GM12874 (cell line): Measurements from ENCODE around the gene FNBP1L.
A peak's percentile ranks its signal among the peaks of the same experiment; 100 is the strongest.

Experiments used
- TF ChIP-seq, protein P1 (sequence below): IDR thresholded peaks from 2 replicates; pipeline ENCODE4 v1.5.1; 2011; ENCODE audit warnings: low read depth, mild to moderate bottlenecking, control low read depth, low read length, moderate library complexity; ENCODE audit not compliant: insufficient read depth

Gene FNBP1L

GRCh38 chr1:93435443-93435842 is 12.5 kb upstream of the FNBP1L start:
- TF ChIP-seq, protein P1, sequence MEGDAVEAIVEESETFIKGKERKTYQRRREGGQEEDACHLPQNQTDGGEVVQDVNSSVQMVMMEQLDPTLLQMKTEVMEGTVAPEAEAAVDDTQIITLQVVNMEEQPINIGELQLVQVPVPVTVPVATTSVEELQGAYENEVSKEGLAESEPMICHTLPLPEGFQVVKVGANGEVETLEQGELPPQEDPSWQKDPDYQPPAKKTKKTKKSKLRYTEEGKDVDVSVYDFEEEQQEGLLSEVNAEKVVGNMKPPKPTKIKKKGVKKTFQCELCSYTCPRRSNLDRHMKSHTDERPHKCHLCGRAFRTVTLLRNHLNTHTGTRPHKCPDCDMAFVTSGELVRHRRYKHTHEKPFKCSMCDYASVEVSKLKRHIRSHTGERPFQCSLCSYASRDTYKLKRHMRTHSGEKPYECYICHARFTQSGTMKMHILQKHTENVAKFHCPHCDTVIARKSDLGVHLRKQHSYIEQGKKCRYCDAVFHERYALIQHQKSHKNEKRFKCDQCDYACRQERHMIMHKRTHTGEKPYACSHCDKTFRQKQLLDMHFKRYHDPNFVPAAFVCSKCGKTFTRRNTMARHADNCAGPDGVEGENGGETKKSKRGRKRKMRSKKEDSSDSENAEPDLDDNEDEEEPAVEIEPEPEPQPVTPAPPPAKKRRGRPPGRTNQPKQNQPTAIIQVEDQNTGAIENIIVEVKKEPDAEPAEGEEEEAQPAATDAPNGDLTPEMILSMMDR = no peak

DNA sequence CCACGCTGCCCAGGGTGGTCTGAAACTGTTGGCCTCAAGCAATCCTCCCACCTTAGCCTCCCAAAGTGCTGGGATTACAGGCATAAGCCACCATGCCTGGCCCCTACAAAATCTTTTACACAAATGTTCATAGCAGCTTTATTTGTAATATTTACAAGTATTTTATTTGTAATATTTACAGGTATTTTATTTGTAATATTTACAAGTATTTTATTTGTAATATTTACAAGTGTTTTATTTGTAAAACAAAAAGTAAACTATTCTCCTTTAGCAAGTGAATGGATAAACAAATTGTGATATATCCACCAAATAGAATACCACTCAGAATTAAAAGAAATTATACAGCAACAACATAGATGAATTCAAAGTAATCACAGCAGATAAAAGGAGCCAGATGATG is 11.4 kb upstream of the FNBP1L start:
- TF ChIP-seq, protein P1 = no peak

- TF ChIP-seq, protein P1 = 0 out of 2 replicates have a peak, but pooled peaks have one; percentile 17
Measured at GRCh38 chr1:93437976-93438605, 9.8 kb upstream of the FNBP1L start.

DNA sequence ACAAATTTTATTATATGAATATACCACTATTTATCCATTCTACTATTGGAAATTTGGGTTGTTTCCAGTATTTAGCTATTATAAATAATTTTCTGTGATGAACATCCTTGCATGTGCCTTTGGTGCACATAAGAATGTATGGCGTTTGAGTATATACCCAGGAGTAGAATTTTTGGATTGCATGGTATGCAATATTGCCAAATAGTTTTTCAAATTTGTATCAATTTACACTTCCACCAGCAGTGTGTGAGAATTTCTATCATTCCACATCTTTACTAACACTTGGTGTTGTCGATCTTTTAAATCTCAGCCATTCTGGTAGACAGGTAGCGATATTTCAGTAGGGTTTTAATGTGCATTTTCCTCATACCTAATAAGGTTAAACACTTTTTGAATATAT is 9.2 kb upstream of the FNBP1L start:
- TF ChIP-seq, protein P1 = no peak

- TF ChIP-seq, protein P1 = no peak
Measured at GRCh38 chr1:93440272-93440671, 7.6 kb upstream of the FNBP1L start.

DNA sequence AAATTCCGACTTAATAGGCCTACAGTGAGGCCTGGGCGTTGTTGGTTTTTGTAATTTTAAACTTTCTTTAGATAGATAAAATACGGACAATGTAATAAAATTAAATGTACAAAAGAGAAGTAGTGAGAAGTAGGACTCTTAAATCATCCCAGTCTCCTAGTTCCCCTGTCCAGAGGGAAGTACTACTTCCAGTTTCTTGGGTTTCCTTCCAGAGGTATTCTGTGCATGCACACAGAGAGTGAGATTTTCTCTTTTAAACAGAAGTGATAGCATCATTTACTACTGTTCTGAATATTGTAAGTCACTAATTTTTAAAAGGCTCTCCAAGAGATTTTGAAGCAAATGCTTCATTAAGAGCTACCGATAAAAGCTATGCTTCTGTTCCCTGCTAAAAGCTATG is 7.2 kb upstream of the FNBP1L start:
- TF ChIP-seq, protein P1 = no peak

DNA sequence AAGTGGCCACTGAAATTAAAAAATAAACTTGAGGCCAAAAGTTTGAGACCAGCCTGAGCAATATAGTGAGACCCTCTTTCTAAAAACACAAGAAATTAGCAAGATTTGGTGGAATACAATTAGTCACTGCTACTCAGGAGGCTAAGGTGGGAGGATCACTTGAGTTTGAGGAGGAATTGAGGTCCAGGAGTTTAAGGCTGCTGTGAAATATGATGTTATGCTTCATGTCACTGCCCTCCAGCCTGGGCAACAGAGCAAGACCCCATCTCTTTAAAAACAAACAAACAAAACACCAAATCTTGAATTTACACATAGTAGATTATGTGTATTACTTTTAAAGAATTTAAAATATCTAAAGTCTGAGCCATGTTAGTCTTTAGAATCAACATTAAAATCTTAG is 6.3 kb upstream of the FNBP1L start:
- TF ChIP-seq, protein P1 = no peak
